Measurements from ENCODE around the gene FBXO17. TPM values are rescaled to one million over a fixed set of nuclear protein-coding genes. Genes with fewer than 3 reads are reported as not detected.
A peak's percentile ranks its signal among the peaks of the same experiment; 100 is the strongest.
"Not testable (repeated sequence)": the region's sequence is repeated elsewhere in the genome, so short reads cannot be mapped to it uniquely, and the experiment has no call there.

The FBXO17 gene
- total RNA-seq, 1 donor from 2014 or later: 21.5 TPM

- DNase-seq (ENCODE audit: low read depth): no peak
Measured at GRCh38 chr19:38980583-38981374, 5.2 kb upstream of the FBXO17 start.

GRCh38 chr19:38979812-38980211, 4.3 kb upstream of the FBXO17 start:
- DNase-seq (ENCODE audit: low read depth): no peak

- no peak for DNase-seq (ENCODE audit: low read depth)
Measured at GRCh38 chr19:38978326-38978689, 2.8 kb upstream of the FBXO17 start.

GRCh38 chr19:38977445-38978325, 2.1 kb upstream of the FBXO17 start:
- DNase-seq (ENCODE audit: low read depth): no peak

GRCh38 chr19:38975861-38976271, 324 bp upstream of the FBXO17 start:
- peak; percentile 31 for DNase-seq (ENCODE audit: low read depth)

- peak; percentile 11 for DNase-seq (ENCODE audit: low read depth)
Measured at GRCh38 chr19:38974624-38975213, 823 bp downstream of the FBXO17 start.

GRCh38 chr19:38971672-38972071, 3.9 kb downstream of the FBXO17 start:
- no peak for DNase-seq (ENCODE audit: low read depth)

GRCh38 chr19:38970664-38971532, 4.6 kb downstream of the FBXO17 start:
- no peak for DNase-seq (ENCODE audit: low read depth)

GRCh38 chr19:38966149-38966548, 9.4 kb downstream of the FBXO17 start:
- not testable (repeated sequence) for DNase-seq (ENCODE audit: low read depth)

- DNase-seq (ENCODE audit: low read depth): no peak
Measured at GRCh38 chr19:38964738-38965137, 10.8 kb downstream of the FBXO17 start.

GRCh38 chr19:38959618-38960017, 15.9 kb downstream of the FBXO17 start:
- no peak for DNase-seq (ENCODE audit: low read depth)

GRCh38 chr19:38958301-38958700, 17.2 kb downstream of the FBXO17 start:
- no peak for DNase-seq (ENCODE audit: low read depth)

GRCh38 chr19:38956264-38956663, 19.3 kb downstream of the FBXO17 start:
- DNase-seq (ENCODE audit: low read depth): no peak

- DNase-seq (ENCODE audit: low read depth): no peak
Measured at GRCh38 chr19:38953677-38954076, 21.9 kb downstream of the FBXO17 start.

GRCh38 chr19:38952395-38953165, 23.0 kb downstream of the FBXO17 start:
- DNase-seq (ENCODE audit: low read depth): no peak

GRCh38 chr19:38951187-38951586, 24.4 kb downstream of the FBXO17 start:
- DNase-seq (ENCODE audit: low read depth): no peak

- no peak for DNase-seq (ENCODE audit: low read depth)
Measured at GRCh38 chr19:38949580-38950367, 25.8 kb downstream of the FBXO17 start.

- no peak for DNase-seq (ENCODE audit: low read depth)
Measured at GRCh38 chr19:38946229-38947010, 29.1 kb downstream of the FBXO17 start.
